Central memory CD8-positive, alpha-beta T cell (primary cell): ENCODE measurements around the gene STMND1.

Experiments
- ATAC-seq: fragments of 150-1000 bp; cut with Tn5 transposase; replicated peaks from 2 replicates; pipeline ENCODE4 v1.10.0; 2022; ENCODE audit warnings: mild to moderate bottlenecking, moderate FRiP score, moderate number of reproducible peaks; ENCODE audit not compliant: poor library complexity, severe bottlenecking; ENCODE audit errors: extremely low read depth
- DNase-seq, 2 donors: peaks; one replicate each; pipeline ENCODE4 v3.0.0; 2021; ENCODE audit warnings: low spot score in 2 of 2
- H3K27ac Mint-ChIP-seq: one replicate; pipeline ENCODE4 v1.8.0; 2022; ENCODE audit warnings: low read depth, mild to moderate bottlenecking, moderate library complexity, mixed read lengths
- H3K27me3 Mint-ChIP-seq: one replicate; pipeline ENCODE4 v1.8.0; 2022; ENCODE audit warnings: mixed read lengths
- H3K36me3 Mint-ChIP-seq: one replicate; pipeline ENCODE4 v1.8.0; 2022; ENCODE audit warnings: mild to moderate bottlenecking, moderate library complexity, mixed read lengths; ENCODE audit not compliant: insufficient read depth
- H3K4me1 Mint-ChIP-seq: one replicate; pipeline ENCODE4 v1.8.0; 2022; ENCODE audit warnings: mixed read lengths
- H3K4me3 Mint-ChIP-seq: one replicate; pipeline ENCODE4 v1.8.0; 2022; ENCODE audit warnings: mild to moderate bottlenecking, moderate library complexity, mixed read lengths
- H3K9me3 Mint-ChIP-seq: one replicate; pipeline ENCODE4 v1.8.0; 2022; ENCODE audit warnings: mixed read lengths

STMND1 gene

DNA sequence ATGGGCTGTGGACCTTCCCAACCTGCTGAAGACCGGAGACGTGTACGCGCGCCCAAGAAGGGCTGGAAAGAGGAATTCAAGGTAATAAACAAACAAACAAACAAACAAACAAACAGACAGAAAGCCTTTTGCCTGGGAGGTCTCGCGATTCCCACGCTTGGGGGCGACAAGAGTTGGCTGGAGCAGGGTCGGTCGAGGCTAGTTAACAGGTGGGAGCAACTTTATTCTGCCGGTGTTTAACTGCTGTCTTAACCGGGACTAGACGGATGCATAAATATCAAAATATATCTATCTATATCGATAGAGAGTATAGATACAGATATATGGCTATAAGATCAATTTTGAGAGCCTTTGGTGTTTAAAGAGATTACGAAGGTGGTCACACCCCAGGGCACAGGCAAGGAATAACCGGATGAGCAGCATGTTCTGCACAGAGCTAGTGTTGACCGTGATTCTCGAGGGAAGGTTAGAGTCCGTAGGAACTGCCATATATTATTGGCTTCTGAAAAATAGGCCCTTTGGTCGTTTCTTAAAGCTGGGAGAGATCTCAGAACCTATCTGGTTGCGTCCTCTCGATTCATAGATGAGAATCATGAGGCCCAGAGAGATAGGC is 514 bp downstream of the STMND1 start:
- H3K9me3 Mint-ChIP-seq = no peaks in the 10 kb centered on the region
- ATAC-seq (no peak), DNase-seq (no peak)
- no peaks in the 10 kb centered on the region for H3K36me3 Mint-ChIP-seq
- H3K27ac Mint-ChIP-seq = no peak overlapping the region
- H3K27me3 Mint-ChIP-seq = peaks cover 84% of the 10 kb centered on the region
- peaks cover 9% of the 10 kb centered on the region for H3K4me1 Mint-ChIP-seq
- no peak overlapping the region for H3K4me3 Mint-ChIP-seq

DNA sequence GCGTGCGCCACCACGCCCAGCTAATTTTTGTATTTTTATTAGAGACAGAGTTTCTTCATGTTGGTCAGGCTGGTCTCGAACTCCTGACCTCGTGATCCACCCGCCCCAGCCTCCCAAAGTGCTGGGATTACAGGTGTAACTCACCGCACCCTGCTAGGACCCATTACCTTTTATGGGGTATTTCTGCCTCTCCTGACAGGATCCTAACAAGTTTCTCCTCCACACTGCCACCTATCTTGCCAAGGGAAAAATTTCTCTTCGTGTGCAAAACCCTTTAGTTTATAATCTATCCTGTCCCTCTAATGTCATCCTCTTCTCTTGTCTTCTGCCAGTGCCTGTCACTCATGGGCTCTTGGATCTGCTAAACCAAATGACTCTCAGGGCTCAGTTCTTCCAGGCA is 1.9 kb downstream of the STMND1 start:
- ATAC-seq (no peak), DNase-seq (no peak)
- Mint-ChIP-seq H3K9me3 (no peaks in the 10 kb centered on the region), H3K27me3 (peaks cover 81% of the 10 kb centered on the region), H3K4me3 (no peak overlapping the region), H3K36me3 (no peaks in the 10 kb centered on the region), H3K4me1 (peaks cover 9% of the 10 kb centered on the region), H3K27ac (no peak overlapping the region)

DNA sequence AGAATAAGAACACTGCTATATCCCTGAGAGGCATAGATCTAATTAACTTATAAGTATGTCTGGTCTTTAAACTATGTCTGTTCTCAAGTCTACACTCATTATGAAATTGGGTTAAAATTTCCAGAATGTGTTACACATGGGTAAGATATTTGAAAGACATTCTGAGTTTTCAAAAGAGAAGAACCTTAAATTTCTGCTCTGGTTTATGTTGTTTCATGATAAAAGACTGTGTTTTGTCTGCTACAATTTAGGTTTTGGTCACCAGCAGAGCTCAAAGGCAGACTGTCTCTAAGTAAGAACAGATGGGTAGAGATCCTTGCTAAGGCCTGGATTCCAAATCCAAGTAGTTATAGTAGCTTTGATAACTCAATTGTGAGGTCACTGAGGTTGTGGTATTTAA is 6.0 kb downstream of the STMND1 start:
- no peak for DNase-seq
- no peaks in the 10 kb centered on the region for H3K36me3 Mint-ChIP-seq
- H3K27me3 Mint-ChIP-seq = peaks cover 59% of the 10 kb centered on the region
- H3K9me3 Mint-ChIP-seq = no peaks in the 10 kb centered on the region
- no peak for ATAC-seq
- no peak overlapping the region for H3K4me3 Mint-ChIP-seq
- H3K4me1 Mint-ChIP-seq = no peaks in the 10 kb centered on the region
- no peak overlapping the region for H3K27ac Mint-ChIP-seq

DNA sequence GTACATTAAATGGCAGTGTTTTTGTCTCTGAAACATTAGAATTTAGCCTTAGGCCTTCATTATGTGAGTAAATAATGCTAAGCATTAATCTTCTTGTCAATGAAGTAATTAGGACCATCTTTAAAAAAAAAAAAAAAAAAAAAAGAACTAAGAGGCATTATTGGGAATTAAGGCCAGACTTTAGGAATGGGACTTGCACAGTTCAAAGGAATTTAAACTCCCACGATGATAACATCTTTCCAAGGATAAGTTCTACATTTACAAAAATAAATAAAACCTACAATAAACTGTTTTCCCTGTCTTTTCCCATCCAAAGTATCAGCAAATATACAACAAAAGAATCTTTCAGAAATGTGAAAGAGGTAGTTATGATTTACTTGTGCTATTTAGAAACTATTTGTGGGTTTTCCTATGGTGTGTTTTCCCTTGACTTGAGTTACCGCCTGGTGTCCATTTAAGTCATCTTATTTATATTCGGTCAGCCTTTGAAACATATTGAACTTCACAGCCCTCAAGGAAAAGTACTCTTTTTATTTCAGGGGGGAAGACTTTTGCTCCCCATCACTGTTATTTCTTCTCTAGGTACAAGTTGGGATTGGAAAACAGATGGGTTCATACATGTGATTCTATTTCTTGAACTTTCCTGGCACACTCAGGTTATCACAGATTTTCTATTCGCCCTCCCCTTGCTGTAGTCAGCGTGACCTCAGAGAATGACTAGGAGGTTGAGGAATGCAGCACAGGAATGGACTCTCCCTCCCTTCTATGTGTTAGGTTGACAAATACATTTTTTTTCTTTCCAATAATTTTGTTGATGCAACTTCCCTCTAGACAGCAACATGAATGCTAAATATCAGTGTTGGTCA is 13.6 kb downstream of the STMND1 start:
- no peak for DNase-seq
- H3K27me3 Mint-ChIP-seq = peaks cover 50% of the 10 kb centered on the region
- H3K9me3 Mint-ChIP-seq = no peaks in the 10 kb centered on the region
- no peaks in the 10 kb centered on the region for H3K4me1 Mint-ChIP-seq
- no peak overlapping the region for H3K4me3 Mint-ChIP-seq
- no peaks in the 10 kb centered on the region for H3K36me3 Mint-ChIP-seq
- ATAC-seq = no peak
- H3K27ac Mint-ChIP-seq = no peak overlapping the region

DNA sequence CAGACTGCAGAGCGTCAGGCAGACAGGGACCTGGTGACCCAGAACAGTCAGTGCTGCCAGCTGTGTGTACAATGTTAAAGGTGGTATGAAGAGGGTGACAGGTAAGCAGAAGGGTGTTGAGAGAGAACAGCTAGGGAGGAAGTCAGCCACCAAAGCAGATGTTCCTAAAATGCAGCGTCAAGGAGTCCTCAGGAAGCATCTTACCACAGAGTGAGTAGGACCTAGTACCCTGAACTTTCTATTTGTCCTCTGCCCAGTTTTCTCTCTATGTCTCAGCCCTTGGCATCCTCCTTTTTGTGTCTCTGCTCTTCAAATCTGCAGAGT is 14.2 kb downstream of the STMND1 start:
- Mint-ChIP-seq H3K36me3 (no peaks in the 10 kb centered on the region), H3K27ac (no peak overlapping the region), H3K4me3 (no peak overlapping the region), H3K27me3 (peaks cover 47% of the 10 kb centered on the region), H3K9me3 (no peaks in the 10 kb centered on the region), H3K4me1 (no peaks in the 10 kb centered on the region)
- DNase-seq (no peak), ATAC-seq (no peak)

DNA sequence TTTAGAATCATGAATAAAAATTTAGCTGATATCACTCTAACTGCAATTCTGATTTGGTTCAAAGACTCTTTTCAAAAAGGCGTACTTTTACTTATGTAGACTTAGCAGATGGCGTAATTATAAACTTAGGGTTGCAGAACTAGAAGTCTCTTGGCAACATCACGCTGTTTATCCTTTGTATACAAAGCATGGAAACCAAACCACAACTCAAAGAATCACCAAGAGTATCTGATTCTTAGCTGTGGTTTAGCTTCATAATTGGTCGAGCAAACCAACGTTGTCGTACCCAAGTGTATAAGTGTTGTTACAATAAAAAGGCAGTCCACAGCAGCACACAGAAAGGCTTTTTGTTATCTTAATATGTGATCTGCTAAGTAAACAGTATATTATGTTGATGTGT is 18.2 kb downstream of the STMND1 start:
- no peak for ATAC-seq
- no peak for DNase-seq
- no peak overlapping the region for H3K4me3 Mint-ChIP-seq
- H3K27me3 Mint-ChIP-seq = peaks cover 59% of the 10 kb centered on the region
- H3K9me3 Mint-ChIP-seq = no peaks in the 10 kb centered on the region
- H3K36me3 Mint-ChIP-seq = no peaks in the 10 kb centered on the region
- H3K27ac Mint-ChIP-seq = no peak overlapping the region
- H3K4me1 Mint-ChIP-seq = no peaks in the 10 kb centered on the region

DNA sequence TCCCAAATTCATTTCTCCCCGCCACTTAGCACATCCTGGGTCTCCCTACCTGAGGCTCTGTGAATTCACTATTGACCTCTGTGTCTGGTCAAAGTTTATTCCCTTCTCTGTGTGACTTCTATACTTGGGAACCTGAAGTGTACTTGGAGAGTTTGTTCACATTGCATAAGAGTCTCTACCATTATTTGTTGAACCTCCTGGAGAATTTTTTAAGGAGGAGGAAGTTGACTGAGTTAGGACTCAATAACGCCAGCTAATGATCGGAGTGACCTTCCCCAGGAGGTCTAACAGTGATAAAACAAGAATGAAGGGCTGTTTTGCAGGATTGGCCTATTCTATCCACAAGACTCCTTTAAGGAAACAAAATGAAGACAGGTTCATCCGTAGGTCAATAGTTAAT is 23.6 kb downstream of the STMND1 start:
- H3K4me3 Mint-ChIP-seq = no peak overlapping the region
- peaks cover 58% of the 10 kb centered on the region for H3K27me3 Mint-ChIP-seq
- H3K36me3 Mint-ChIP-seq = no peaks in the 10 kb centered on the region
- ATAC-seq (no peak), DNase-seq (no peak)
- no peak overlapping the region for H3K27ac Mint-ChIP-seq
- H3K4me1 Mint-ChIP-seq = no peaks in the 10 kb centered on the region
- H3K9me3 Mint-ChIP-seq = no peaks in the 10 kb centered on the region

DNA sequence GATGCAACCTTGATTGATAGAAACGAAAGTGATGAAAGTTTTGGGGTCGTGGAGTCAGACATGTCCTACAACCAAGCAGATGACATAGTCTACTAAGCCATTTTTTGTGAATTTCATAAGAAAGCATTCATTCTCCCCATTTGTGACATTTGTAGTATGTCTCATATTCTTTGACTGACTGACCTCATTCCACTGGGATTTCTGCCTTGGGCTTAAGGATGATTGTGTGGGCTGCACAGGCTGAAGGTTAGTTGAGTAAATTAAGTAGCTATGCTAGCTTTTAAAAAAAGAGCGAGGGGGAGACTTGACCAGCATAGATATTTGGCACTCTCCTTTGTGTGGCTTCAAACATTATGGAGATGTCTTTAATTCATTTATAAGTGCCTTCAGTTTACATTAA is 28.9 kb downstream of the STMND1 start:
- Mint-ChIP-seq H3K9me3 (peaks cover 12% of the 10 kb centered on the region), H3K36me3 (no peaks in the 10 kb centered on the region), H3K27ac (no peak overlapping the region), H3K27me3 (peaks cover 75% of the 10 kb centered on the region), H3K4me3 (no peak overlapping the region), H3K4me1 (no peaks in the 10 kb centered on the region)
- no peak for DNase-seq
- no peak for ATAC-seq

DNA sequence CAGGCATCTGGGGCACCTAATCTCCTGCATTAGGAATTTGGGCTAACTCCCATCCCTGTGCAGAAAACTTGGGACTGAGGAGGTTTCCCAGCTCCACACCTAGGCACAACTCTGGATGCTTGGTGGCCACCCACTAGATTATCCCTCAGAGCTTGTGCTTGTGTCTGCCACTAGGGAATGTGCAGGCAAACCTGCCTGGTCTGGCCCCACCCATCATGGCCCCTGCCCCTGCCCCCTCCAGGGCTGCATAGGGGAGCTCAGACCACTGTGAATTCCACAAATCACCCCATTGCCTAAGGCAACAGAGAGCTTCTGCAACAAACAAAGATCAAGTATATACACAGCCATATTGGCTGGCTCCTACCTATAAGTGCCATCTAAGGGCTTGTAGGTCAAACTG is 31.1 kb downstream of the STMND1 start:
- H3K27ac Mint-ChIP-seq = no peak overlapping the region
- DNase-seq (no peak), ATAC-seq (no peak)
- no peak overlapping the region for H3K4me3 Mint-ChIP-seq
- no peaks in the 10 kb centered on the region for H3K36me3 Mint-ChIP-seq
- H3K9me3 Mint-ChIP-seq = peaks cover 13% of the 10 kb centered on the region
- no peaks in the 10 kb centered on the region for H3K4me1 Mint-ChIP-seq
- H3K27me3 Mint-ChIP-seq = peaks cover 67% of the 10 kb centered on the region

DNA sequence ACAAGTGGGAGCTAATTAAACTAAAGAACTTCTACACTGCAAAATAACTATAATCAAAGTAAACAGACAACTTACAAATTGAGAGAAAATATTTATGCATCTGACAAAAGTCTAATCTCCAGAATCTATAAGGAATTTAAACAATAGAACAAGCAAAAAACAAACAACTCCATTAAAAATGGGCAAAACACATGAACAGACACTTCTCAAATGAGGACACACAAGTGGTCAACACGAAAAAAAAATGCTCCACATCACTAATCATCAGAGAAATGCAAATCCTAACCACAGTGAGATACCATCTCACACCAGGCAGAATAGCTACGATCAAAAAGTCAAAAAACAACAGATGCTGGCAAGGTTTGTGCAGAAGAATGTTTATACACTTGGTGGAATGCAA is 36.2 kb downstream of the STMND1 start:
- H3K27ac Mint-ChIP-seq = no peak overlapping the region
- peaks cover 48% of the 10 kb centered on the region for H3K27me3 Mint-ChIP-seq
- ATAC-seq = no peak
- H3K4me3 Mint-ChIP-seq = no peak overlapping the region
- H3K36me3 Mint-ChIP-seq = peaks cover 1% of the 10 kb centered on the region
- H3K9me3 Mint-ChIP-seq = peaks cover 19% of the 10 kb centered on the region
- H3K4me1 Mint-ChIP-seq = no peaks in the 10 kb centered on the region
- DNase-seq = no peak

DNA sequence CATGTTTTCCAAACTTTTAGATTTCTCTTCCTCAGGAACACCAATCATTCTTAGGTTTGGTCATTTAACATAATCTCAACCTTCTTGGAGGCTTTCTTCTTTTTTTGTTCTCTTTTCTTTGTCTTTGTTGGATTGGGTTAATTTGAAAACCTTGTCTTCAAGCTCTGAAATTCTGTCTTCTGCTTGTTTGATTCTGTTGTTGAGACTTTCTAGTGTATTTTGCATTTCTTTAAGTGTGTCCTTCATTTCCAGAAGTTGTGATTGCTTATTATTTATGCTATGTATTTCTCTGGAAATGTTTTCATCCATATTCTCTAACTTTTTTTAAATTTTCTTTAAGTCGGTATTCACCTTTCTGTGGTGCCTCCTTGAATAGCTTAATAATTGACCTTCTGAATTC is 42.2 kb downstream of the STMND1 start:
- peaks cover 22% of the 10 kb centered on the region for H3K9me3 Mint-ChIP-seq
- H3K27ac Mint-ChIP-seq = no peak overlapping the region
- H3K4me1 Mint-ChIP-seq = no peaks in the 10 kb centered on the region
- ATAC-seq (no peak), DNase-seq (no peak)
- peaks cover 63% of the 10 kb centered on the region for H3K27me3 Mint-ChIP-seq
- no peak overlapping the region for H3K4me3 Mint-ChIP-seq
- peaks cover 1% of the 10 kb centered on the region for H3K36me3 Mint-ChIP-seq

DNA sequence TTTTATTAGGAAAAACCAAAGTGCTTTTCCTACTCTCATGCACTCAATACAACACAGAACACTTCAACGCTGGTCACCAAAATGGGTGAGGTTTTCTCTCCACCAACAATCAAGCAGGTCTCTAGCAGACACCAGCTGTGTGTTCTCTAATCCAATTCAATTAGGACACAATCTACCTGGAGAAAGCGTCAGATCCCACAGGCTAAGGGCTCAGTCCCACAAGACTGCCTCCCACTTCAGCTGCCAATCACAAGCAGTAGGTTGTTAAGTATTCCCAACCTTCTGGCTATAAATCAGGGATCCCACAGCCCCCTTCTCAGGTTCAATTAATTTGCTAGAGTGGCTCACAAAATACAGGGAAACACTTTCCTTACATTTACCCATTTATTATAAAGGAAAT is 47.7 kb downstream of the STMND1 start:
- Mint-ChIP-seq H3K4me1 (no peaks in the 10 kb centered on the region), H3K36me3 (no peaks in the 10 kb centered on the region), H3K4me3 (no peak overlapping the region), H3K27me3 (peaks cover 44% of the 10 kb centered on the region), H3K9me3 (peaks cover 13% of the 10 kb centered on the region), H3K27ac (no peak overlapping the region)
- ATAC-seq (no peak), DNase-seq (no peak)

DNA sequence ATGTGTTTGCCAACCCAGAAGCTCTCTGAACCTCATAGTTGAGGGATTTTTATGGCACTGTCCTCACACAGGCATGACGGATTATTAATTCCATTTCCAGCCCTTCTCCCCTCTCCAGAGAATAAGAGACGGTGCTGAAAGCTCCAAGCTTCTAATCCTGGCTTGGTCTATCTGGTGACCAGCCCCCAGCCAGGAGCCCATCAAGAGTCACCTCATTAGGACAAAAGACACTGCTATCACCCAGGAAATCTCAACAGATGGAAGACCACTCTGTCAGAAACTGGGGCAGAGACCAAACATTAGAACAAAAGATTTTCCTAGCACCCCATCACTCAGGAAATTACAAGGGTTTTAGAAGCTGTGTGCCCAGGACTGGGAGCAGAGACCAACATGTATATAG is 48.2 kb downstream of the STMND1 start:
- H3K4me1 Mint-ChIP-seq = no peaks in the 10 kb centered on the region
- H3K4me3 Mint-ChIP-seq = no peak overlapping the region
- H3K27me3 Mint-ChIP-seq = peaks cover 39% of the 10 kb centered on the region
- peaks cover 11% of the 10 kb centered on the region for H3K9me3 Mint-ChIP-seq
- ATAC-seq (no peak), DNase-seq (no peak)
- no peak overlapping the region for H3K27ac Mint-ChIP-seq
- H3K36me3 Mint-ChIP-seq = no peaks in the 10 kb centered on the region
